ENCODE measurements around the gene APOF. TPM values are rescaled to one million over a fixed set of nuclear protein-coding genes. Genes with fewer than 3 reads are reported as not detected.
"Not testable (repeated sequence)": the region's sequence is repeated elsewhere in the genome, so short reads cannot be mapped to it uniquely, and the experiment has no call there.

Gene APOF
- total RNA-seq, 1 experiment from 2014 or later = 0.17 TPM

DNA sequence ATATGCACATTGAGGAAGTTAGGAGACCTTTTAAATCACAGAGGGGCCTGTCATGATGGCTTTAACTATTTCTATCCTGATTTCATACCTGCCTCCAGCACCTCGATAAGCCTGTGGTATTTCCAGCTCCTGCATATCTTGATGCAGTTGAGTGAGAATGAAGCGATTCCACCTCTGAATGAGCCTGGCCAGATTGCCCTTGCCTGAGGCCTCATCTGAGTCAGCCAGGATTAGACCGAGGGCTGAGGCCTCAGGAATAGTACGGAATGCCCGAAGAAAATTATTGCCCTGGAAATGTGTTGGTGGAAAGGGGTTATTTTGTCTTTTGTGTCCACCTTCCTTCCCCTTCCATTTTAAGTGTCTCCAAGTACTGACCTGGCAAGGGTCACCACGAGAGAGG, 38.5 kb downstream of the APOF start:
- RAD21 ChIA-PET (ENCODE audit: low non-redundant PET in 1 of 2, low total read pairs in 2 of 2, uncharacterized antibody in 2 of 2, unreplicated experiment in 2 of 2) = no interaction called here
- intact Hi-C loops (cut with micrococcal nuclease) = no loop called here
- DNase-seq (ENCODE audit: low read depth, low spot score) (no peak), ATAC-seq (no peak)
- no peaks in the 10 kb centered on the region for H3K9me2 ChIP-seq (ENCODE audit: insufficient read depth)
- H3K27me3 ChIP-seq (ENCODE audit: insufficient read depth, low read length) = no peaks in the 10 kb centered on the region
- H2AFZ ChIP-seq (ENCODE audit: low read depth, low read length, poor library complexity, severe bottlenecking) = no peak overlapping the region
- H3K4me2 ChIP-seq (ENCODE audit: low read length) = no peak overlapping the region
- H3K27ac ChIP-seq (ENCODE audit: low read depth, low read length) = no peak overlapping the region
- CTCF ChIA-PET = no interaction called here
- H3K36me3 ChIP-seq (ENCODE audit: control insufficient read depth in 1 of 2, insufficient read depth in 2 of 2, low read length in 2 of 2) = peaks cover 10 to 13% of the 10 kb centered on the region in 2 experiments; a peak in 3 of 4 replicates
- TF ChIP-seq, protein P1, sequence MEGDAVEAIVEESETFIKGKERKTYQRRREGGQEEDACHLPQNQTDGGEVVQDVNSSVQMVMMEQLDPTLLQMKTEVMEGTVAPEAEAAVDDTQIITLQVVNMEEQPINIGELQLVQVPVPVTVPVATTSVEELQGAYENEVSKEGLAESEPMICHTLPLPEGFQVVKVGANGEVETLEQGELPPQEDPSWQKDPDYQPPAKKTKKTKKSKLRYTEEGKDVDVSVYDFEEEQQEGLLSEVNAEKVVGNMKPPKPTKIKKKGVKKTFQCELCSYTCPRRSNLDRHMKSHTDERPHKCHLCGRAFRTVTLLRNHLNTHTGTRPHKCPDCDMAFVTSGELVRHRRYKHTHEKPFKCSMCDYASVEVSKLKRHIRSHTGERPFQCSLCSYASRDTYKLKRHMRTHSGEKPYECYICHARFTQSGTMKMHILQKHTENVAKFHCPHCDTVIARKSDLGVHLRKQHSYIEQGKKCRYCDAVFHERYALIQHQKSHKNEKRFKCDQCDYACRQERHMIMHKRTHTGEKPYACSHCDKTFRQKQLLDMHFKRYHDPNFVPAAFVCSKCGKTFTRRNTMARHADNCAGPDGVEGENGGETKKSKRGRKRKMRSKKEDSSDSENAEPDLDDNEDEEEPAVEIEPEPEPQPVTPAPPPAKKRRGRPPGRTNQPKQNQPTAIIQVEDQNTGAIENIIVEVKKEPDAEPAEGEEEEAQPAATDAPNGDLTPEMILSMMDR (IDR thresholded peaks at IDR 0.05 in 2 of 3, conservative IDR thresholded peaks at IDR 0.05 in 1 of 3; ENCODE audit: borderline replicate concordance in 1 of 3, insufficient read depth in 1 of 3, low read depth in 2 of 3, low read length in 2 of 3) = no peak
- TF ChIP-seq, protein P2, sequence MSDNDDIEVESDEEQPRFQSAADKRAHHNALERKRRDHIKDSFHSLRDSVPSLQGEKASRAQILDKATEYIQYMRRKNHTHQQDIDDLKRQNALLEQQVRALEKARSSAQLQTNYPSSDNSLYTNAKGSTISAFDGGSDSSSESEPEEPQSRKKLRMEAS (IDR thresholded peaks at IDR 0.05) = no peak
- no peak overlapping the region for H3K4me3 ChIP-seq (replicated peaks in 1 of 2; ENCODE audit: low read depth in 1 of 2, low read length in 2 of 2)
- no peaks in the 10 kb centered on the region for H3K4me1 ChIP-seq (ENCODE audit: control insufficient read depth in 1 of 2, insufficient read depth in 2 of 2, low read length in 2 of 2)
- no peaks in the 10 kb centered on the region for H3K9me3 ChIP-seq (ENCODE audit: control insufficient read depth in 1 of 2, insufficient read depth in 1 of 2, low read depth in 1 of 2, low read length in 2 of 2)
- no peaks in the 10 kb centered on the region for H4K20me1 ChIP-seq (ENCODE audit: insufficient read depth)
- H3K79me2 ChIP-seq (ENCODE audit: insufficient read depth, low read length) = no peaks in the 10 kb centered on the region
- BruUV-seq (replicated peaks) = no TSS peak
- POLR2A ChIA-PET = interaction anchor here (1.1 kb wide), 1 partner anchor 9 kb away, joined by 4 read pairs; the partner anchor contains the start of gene PAN2
- no peak overlapping the region for H3K9ac ChIP-seq (ENCODE audit: low read length)

DNA sequence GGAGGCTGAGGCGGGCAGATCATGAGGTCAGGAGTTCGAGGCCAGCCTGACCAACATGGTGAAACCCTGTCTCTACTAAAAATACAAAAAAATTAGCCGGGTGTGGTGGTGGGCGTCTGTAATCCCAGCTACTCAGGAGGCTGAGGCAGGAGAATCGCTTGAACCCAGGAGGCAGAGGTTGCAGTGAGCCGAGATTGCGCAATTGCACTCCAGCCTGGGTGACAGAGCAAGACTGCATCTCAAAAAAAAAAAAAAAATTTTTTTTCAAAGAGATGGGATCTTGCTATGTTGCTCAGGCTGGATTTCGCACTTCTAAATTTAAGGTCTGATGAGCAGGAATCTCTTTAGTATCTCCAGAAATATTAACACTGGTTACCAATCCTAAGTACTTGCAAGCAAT, 41.0 kb downstream of the APOF start:
- CTCF ChIA-PET; H3K9me3 ChIP-seq (ENCODE audit: control insufficient read depth in 1 of 2, insufficient read depth in 1 of 2, low read depth in 1 of 2, low read length in 2 of 2); H3K9me2 ChIP-seq (ENCODE audit: insufficient read depth); H3K27ac ChIP-seq (ENCODE audit: low read depth, low read length); H3K9ac ChIP-seq (ENCODE audit: low read length); H3K79me2 ChIP-seq (ENCODE audit: insufficient read depth, low read length); BruUV-seq (replicated peaks); H2AFZ ChIP-seq (ENCODE audit: low read depth, low read length, poor library complexity, severe bottlenecking); intact Hi-C loops (cut with micrococcal nuclease); POLR2A ChIA-PET; H3K27me3 ChIP-seq (ENCODE audit: insufficient read depth, low read length); ATAC-seq; H3K4me1 ChIP-seq (ENCODE audit: control insufficient read depth in 1 of 2, insufficient read depth in 2 of 2, low read length in 2 of 2); DNase-seq (ENCODE audit: low read depth, low spot score); H3K4me3 ChIP-seq (replicated peaks in 1 of 2; ENCODE audit: low read depth in 1 of 2, low read length in 2 of 2); H3K4me2 ChIP-seq (ENCODE audit: low read length); H4K20me1 ChIP-seq (ENCODE audit: insufficient read depth): not testable (repeated sequence)
- H3K36me3 ChIP-seq (ENCODE audit: control insufficient read depth in 1 of 2, insufficient read depth in 2 of 2, low read length in 2 of 2) = peaks cover 10 to 14% of the 10 kb centered on the region in 2 experiments; a peak in 3 of 4 replicates
- RAD21 ChIA-PET (ENCODE audit: low non-redundant PET in 1 of 2, low total read pairs in 2 of 2, uncharacterized antibody in 2 of 2, unreplicated experiment in 2 of 2) = interaction anchor here in 1 of 2 experiments (0.6 kb wide), 1 partner anchor 25 kb away, joined by 3 read pairs; no protein-coding TSS in a partner anchor
